ENCODE measurements around the gene NDST1.

GRCh38 chr5:150464554-150465012 is 43.3 kb upstream of the NDST1 start:
- no peak for TF ChIP-seq EZH2 (IDR thresholded peaks at IDR 0.05; ENCODE audit: borderline replicate concordance, low read depth, low read length, severe bottlenecking)
- TF ChIP-seq, protein P1, sequence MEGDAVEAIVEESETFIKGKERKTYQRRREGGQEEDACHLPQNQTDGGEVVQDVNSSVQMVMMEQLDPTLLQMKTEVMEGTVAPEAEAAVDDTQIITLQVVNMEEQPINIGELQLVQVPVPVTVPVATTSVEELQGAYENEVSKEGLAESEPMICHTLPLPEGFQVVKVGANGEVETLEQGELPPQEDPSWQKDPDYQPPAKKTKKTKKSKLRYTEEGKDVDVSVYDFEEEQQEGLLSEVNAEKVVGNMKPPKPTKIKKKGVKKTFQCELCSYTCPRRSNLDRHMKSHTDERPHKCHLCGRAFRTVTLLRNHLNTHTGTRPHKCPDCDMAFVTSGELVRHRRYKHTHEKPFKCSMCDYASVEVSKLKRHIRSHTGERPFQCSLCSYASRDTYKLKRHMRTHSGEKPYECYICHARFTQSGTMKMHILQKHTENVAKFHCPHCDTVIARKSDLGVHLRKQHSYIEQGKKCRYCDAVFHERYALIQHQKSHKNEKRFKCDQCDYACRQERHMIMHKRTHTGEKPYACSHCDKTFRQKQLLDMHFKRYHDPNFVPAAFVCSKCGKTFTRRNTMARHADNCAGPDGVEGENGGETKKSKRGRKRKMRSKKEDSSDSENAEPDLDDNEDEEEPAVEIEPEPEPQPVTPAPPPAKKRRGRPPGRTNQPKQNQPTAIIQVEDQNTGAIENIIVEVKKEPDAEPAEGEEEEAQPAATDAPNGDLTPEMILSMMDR (IDR thresholded peaks at IDR 0.05; ENCODE audit: extremely low read depth in 1 of 2, insufficient read depth in 1 of 2, low read depth in 1 of 2, low read length in 2 of 2): no peak

Measured in endothelial cell of umbilical vein (primary cell).